ENCODE measurements around the gene PEBP1.

DNA sequence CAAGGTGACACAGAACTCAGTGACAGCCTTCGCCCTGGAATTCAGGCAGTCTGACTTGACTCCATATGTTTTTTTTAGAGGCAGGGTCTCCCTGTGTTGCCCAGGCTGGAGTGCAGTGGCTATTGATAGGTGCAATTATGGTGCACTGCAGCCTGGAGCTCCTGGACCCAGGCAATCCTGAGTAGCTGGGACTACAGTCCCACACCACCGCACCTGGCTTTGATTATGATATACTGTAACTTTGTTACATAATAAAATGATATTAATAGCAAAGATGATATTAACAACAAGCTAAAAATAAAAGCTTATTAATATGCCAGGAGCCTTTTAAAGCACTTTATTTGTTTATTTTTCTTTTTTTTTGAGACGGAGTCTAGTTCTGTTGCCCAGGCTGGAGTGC, 41.9 kb upstream of the PEBP1 start:
- TF ChIP-seq, protein P1, sequence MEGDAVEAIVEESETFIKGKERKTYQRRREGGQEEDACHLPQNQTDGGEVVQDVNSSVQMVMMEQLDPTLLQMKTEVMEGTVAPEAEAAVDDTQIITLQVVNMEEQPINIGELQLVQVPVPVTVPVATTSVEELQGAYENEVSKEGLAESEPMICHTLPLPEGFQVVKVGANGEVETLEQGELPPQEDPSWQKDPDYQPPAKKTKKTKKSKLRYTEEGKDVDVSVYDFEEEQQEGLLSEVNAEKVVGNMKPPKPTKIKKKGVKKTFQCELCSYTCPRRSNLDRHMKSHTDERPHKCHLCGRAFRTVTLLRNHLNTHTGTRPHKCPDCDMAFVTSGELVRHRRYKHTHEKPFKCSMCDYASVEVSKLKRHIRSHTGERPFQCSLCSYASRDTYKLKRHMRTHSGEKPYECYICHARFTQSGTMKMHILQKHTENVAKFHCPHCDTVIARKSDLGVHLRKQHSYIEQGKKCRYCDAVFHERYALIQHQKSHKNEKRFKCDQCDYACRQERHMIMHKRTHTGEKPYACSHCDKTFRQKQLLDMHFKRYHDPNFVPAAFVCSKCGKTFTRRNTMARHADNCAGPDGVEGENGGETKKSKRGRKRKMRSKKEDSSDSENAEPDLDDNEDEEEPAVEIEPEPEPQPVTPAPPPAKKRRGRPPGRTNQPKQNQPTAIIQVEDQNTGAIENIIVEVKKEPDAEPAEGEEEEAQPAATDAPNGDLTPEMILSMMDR (IDR thresholded peaks at IDR 0.05), result no peak
- no peak for TF ChIP-seq POLR2A (IDR thresholded peaks at IDR 0.05)
